HUDEP-2 (cell line): ENCODE results near the gene RAPGEF2.
A peak's percentile ranks its signal among the peaks of the same experiment; 100 is the strongest.

Experiments
- DNase-seq, 76 experiments: peaks; one replicate each; lab custom pipeline; 2025; ENCODE audit not compliant: unreplicated experiment in 76 of 76; lab: John Stamatoyannopoulos, UW

Gene RAPGEF2

GRCh38 chr4:159269116-159269515, 166.2 kb downstream of the RAPGEF2 start:
- no peak for DNase-seq

GRCh38 chr4:159269956-159270355, 167.1 kb downstream of the RAPGEF2 start:
- no peak for DNase-seq

GRCh38 chr4:159271856-159272255, 169.0 kb downstream of the RAPGEF2 start:
- no peak for DNase-seq

DNA sequence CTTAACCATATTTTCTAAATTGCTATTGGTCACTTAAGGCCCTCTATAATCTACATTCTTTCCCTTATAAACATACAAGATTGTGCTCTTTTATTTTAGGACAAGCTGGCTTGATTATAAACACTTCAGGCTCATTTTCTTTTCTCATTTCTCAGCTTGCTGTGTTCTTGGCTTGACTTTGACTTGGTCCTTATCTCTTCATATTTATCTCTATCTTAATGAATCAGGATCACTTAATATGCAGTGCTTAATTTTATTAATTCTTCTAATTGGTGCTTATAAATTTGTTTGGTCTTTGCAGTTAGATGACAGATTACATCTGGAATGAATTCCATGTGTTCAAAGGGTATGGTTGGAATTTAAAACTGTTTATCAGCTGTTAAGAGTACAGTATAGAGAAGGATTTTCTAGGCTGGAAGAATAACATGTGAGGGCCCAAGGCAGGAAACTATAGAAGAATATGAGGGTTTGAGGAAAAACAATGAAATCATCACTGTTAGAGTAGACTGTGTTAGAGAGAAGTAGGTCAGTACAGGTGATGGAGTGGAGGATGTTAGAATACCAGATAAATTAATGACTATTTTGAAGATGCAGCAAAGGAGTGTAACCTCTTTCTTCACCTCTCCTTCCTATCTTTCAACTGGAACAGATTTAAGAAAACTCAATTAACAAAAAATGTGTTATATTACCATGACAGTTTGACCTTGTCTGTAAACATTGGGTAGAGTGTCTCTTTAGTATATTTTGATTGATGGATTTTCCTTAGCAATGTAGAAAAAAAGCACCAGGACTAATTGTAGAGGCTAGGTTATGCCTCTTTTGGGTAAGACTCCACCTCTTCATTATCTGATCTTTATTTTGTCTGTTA, 169.6 kb downstream of the RAPGEF2 start:
- DNase-seq = no peak

GRCh38 chr4:159273141-159273438, 170.2 kb downstream of the RAPGEF2 start:
- peak in 27 of 76 experiments; percentile 1 to 56 (median 21) for DNase-seq

DNA sequence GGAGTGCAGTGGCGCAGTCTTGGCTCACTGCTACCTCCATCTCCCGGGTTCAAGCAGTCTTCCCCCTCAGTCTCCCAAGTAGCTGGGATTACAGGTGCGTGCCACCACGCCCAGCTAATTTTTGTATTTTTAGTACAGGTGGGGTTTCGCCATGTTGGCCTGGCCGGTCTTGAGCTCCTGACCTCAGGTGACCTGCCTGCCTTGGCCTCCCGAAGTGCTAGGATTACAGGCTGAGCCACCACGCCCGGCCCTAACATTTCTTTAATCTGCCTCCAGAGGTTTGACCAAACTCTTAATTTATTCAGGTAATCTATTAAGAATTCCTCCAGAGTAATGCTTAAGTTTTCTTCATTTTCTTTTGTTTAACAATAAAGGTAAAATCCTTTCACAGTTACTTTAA, 171.0 kb downstream of the RAPGEF2 start:
- no peak for DNase-seq

- no peak for DNase-seq
Measured at GRCh38 chr4:159278399-159278798, 175.5 kb downstream of the RAPGEF2 start.

- DNase-seq = no peak
Measured at GRCh38 chr4:159279084-159279483, 176.2 kb downstream of the RAPGEF2 start.

DNA sequence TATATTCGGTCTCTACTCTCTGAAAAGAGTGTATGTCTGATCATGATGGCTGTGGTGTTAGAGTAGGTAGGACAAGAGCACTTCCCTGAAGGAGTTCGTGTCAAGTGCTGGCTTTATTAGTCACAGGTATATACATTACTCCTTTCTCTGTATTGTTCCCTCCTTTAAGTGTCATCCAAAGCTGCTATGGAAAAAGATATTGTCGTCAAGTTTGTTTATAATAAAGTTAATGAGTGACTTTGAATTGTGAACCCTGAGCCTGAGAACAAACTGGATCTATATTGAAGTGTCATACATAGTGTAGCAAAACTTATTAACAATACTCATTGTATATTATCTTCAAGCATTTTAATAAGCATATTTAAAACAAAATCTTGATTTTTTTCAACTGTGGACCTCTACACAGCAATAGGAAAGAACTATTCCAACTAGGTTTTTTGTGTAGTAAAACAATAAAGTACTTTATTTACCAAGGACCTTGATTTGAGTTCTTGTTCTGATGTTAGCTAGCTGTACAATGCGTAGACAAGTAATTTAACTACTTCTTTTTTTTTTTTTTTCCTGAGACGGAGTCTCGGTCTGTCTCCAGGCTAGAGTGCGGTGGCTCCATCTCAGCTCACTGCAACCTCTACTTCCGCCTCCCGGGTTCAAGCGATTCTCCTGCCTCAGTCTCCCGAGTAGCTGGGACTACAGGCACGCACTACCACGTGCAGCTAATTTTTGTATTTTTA, 177.7 kb downstream of the RAPGEF2 start:
- DNase-seq = no peak

DNA sequence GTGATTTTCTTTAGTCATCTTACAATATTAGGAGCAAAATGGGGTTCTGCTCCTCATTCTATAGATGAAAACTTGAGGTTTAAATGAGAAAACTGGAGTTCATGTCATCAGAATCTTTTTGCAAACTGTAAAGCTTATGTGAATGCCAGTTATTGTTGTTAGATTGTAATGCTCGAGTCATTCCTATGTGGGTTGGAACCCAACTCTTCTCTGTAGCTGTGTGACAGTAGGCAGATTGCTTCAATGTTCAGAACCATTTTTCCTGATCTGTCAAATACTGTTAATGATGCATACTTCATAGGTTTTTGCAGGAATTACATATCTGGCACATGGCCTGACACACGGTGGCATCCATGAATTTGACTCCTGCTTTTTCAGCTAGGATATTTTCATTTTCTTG, 178.9 kb downstream of the RAPGEF2 start:
- DNase-seq = no peak

DNA sequence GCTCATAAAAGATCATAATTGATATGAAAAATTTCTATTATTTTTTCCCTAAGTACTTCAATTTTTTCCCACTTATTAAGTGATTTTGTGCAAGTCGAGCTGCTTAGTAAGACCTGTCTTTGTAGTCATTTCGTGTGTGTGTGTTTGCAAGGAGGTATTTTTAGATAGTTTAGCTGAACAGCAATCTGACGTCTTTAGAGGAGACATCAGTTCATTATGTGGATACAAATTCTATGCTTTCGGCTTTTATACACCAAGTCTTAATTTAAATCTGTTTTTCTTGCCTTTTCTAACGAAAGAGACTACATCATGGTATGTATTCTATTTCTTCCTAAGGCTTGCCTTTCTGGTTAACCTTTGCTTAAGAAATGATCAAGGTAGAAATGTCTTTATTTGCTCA, 179.4 kb downstream of the RAPGEF2 start:
- no peak for DNase-seq

DNA sequence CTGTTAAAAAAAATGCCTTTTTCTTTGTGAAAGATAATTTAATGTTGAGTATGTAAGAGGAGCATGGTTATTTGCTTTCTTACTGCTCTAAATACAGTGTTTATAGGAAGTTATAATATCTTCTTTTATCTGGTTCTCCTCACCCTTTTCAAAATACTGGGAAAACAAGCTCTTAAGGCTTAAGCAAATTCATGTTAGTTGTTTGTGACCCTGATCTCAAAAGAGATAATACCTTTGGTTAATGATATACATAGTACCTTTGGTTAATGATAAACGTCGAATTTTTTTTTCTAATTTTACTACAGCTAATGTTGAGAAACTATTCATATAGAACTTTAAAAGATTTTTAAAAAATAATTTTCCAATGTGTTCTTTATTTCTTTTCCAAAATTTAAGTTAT, 180.1 kb downstream of the RAPGEF2 start:
- DNase-seq = no peak

GRCh38 chr4:159283696-159284095, 180.8 kb downstream of the RAPGEF2 start:
- no peak for DNase-seq

GRCh38 chr4:159284113-159284512, 181.2 kb downstream of the RAPGEF2 start:
- no peak for DNase-seq

DNA sequence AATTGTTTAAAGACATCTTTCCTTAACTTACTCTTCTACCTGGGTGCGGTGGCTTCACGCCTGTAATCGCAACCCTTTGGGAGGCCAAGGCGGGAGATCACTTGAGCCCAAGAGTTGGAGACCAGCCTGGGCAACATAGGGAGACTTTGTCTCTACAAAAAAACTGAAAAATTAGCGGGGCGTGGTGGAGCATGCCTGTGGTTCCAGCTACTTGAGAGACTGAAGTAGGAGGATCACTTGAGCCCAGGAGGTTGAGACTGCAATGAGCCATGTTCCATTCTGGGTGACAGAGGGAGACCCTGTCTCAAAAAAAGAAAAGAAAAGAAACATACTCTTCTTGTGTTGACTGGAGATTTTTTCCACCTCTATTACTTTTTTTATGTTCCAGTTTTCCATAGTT, 181.9 kb downstream of the RAPGEF2 start:
- no peak for DNase-seq

- no peak for DNase-seq
Measured at GRCh38 chr4:159287767-159288166, 184.9 kb downstream of the RAPGEF2 start.

DNA sequence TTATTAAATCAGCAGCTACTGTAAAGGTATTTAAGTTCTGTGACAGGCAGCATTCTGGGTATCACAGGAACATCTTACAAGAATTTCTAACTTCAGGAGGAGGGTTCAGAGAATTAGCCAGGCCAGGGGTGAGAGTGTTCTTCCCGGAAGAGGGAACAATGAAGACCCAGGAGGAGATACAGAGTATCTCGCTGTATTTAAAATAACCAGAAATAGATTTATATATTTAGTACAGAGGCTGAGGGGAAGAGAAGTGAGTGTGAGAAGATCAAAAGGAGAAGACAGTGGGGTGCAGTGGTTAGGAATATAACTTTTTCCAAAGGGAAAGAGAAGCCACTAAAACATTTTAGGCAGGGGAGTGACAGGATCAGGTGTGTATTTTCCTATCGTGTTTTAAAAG, 186.8 kb downstream of the RAPGEF2 start:
- no peak for DNase-seq

- DNase-seq = no peak
Measured at GRCh38 chr4:159290321-159291030, 187.6 kb downstream of the RAPGEF2 start.

DNA sequence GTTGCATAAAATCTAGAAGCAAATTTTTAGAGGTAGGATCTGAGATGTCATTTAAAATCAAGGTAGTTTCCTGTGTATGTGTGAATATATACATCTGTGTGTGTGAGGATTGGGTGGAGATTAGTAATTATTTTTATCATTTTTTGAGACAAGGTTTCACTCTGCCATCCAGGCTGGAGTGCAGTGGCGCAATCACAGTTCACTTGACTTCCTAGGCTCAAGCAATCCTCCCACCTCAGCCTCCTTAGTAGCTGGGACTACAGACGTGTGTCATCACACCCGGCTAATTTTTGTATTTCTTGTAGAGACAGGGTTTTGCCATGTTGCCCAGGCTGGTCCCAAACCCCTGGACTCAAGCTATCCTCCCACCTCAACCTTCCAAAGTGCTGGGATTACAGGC, 188.3 kb downstream of the RAPGEF2 start:
- DNase-seq = no peak

GRCh38 chr4:159292137-159292896, 189.4 kb downstream of the RAPGEF2 start:
- no peak for DNase-seq
